Measurements from ENCODE around the gene FAM221B.

The FAM221B gene

DNA sequence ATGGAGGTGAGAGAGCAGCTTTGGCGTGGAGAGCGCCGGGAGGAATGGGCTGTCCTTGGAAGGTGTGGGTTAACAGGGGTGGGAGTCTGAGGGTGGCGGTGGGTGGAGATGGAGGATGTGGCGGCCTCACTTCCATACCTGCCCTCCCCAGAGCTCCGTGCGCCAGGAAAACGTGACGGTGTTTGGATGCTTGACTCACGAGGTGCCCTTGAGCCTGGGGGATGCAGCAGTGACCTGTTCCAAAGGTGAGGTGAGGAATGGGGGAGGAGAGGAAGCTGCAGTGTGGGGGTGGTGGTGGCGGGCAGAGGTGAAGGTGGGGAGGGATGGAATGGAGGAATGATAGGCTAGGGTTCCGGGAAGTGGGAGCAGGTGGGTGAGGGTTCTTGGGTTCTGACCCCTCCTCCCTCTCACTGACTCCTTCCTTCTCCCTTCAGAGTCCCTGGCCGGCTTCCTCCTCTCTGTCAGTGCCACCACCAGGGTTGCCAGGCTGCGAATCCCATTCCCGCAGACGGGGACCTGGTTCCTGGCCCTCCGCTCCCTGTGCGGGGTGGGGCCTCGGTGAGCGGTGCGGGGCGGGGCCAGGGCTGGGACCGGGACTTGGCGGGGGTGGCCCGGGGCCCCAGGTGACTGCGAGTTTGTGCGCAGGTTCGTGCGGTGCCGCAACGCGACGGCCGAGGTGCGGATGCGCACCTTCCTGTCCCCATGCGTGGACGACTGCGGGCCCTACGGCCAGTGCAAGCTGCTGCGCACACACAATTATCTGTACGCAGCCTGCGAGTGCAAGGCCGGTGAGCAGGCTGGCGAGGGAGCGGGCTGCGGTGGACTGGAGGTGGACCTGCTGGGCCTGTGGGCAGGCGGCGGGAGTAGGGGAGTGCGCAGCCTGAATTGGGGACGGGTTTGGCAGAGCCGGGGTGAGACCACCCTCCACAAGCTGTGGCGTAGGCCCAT is 17.6 kb upstream of the FAM221B start:
- Histone ChIP-seq H3K36me3 (peaks cover 10 to 44% (median 19%) of the 10 kb centered on the region in 3 donors), H3K27ac (no peak overlapping the region), H3K4me1 (peaks cover 0 to 42% (median 24%) of the 10 kb centered on the region in 4 donors), H3K9me3 (no peaks in the 10 kb centered on the region), H3K4me3 (no peak overlapping the region), H3K27me3 (no peaks in the 10 kb centered on the region)
- intact Hi-C loops (cut with DNase I; ENCODE audit: low total_unique reads), result no loop called here
- TF ChIP-seq, protein P1, sequence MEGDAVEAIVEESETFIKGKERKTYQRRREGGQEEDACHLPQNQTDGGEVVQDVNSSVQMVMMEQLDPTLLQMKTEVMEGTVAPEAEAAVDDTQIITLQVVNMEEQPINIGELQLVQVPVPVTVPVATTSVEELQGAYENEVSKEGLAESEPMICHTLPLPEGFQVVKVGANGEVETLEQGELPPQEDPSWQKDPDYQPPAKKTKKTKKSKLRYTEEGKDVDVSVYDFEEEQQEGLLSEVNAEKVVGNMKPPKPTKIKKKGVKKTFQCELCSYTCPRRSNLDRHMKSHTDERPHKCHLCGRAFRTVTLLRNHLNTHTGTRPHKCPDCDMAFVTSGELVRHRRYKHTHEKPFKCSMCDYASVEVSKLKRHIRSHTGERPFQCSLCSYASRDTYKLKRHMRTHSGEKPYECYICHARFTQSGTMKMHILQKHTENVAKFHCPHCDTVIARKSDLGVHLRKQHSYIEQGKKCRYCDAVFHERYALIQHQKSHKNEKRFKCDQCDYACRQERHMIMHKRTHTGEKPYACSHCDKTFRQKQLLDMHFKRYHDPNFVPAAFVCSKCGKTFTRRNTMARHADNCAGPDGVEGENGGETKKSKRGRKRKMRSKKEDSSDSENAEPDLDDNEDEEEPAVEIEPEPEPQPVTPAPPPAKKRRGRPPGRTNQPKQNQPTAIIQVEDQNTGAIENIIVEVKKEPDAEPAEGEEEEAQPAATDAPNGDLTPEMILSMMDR (IDR thresholded peaks at IDR 0.05), result no peak
- DNase-seq, result peak in 1 of 2 donors; percentile 10

DNA sequence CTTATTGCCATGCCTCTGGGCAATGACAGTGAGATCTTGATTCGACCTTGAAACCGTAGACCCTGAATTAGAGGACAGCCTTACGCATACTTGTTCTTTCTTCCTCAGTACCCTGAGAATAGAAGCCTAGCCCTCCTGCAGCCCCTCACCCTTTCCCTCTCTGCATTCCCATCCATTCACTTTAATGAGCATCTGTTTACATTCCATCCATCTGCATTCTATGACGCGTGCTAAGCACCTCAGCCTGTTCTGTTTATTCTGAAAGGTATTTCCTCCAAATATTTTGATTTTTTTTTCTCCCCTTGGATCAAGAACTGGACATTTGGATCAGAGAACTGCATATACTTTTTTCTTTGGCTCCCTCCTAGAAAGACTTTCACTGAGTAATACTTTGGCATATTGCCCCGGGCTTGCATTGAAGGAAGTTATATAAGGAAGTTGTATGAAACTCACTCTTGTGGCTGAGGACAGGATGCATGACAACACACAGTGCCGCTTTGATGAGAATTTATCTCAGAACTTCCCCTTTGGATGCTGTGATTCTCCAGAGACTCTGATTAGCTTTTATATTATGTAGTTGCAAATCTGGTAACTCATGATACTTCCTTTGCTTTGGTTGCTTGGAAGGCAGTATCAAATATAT is 16.2 kb upstream of the FAM221B start:
- TF ChIP-seq, protein P1 (IDR thresholded peaks at IDR 0.05), result no peak
- Histone ChIP-seq H3K4me1 (peaks cover 0 to 42% (median 24%) of the 10 kb centered on the region in 4 donors), H3K9me3 (no peaks in the 10 kb centered on the region), H3K27me3 (no peaks in the 10 kb centered on the region), H3K36me3 (peaks cover 10 to 47% (median 19%) of the 10 kb centered on the region in 3 donors), H3K27ac (peak overlapping the region; percentile 6 to 24), H3K4me3 (no peak overlapping the region)
- peak in 1 of 2 donors; percentile 65 for DNase-seq
- intact Hi-C loops (cut with DNase I; ENCODE audit: low total_unique reads), result no loop called here

- no peak for DNase-seq
- peaks cover 0 to 32% (median 19%) of the 10 kb centered on the region in 4 donors for H3K4me1 ChIP-seq
- no peak overlapping the region for H3K27ac ChIP-seq
- TF ChIP-seq, protein P1 (IDR thresholded peaks at IDR 0.05), result no peak
- H3K27me3 ChIP-seq, result no peaks in the 10 kb centered on the region
- intact Hi-C loops (cut with DNase I; ENCODE audit: low total_unique reads), result no loop called here
- H3K9me3 ChIP-seq, result no peaks in the 10 kb centered on the region
- H3K4me3 ChIP-seq, result no peak overlapping the region
- peaks cover 10 to 29% (median 19%) of the 10 kb centered on the region in 3 donors for H3K36me3 ChIP-seq
These were observed 14.3 kb upstream of the FAM221B start for GRCh38 chr9:35842795-35843194.

- H3K4me1 ChIP-seq, result peaks cover 0 to 26% (median 17%) of the 10 kb centered on the region in 4 donors
- no peak overlapping the region for H3K27ac ChIP-seq
- intact Hi-C loops (cut with DNase I; ENCODE audit: low total_unique reads), result no loop called here
- H3K9me3 ChIP-seq, result no peaks in the 10 kb centered on the region
- H3K27me3 ChIP-seq, result no peaks in the 10 kb centered on the region
- no peak overlapping the region for H3K4me3 ChIP-seq
- DNase-seq, result no peak
- H3K36me3 ChIP-seq, result peaks cover 8 to 23% (median 17%) of the 10 kb centered on the region in 3 donors
- TF ChIP-seq, protein P1 (IDR thresholded peaks at IDR 0.05), result no peak
These were observed 13.7 kb upstream of the FAM221B start for GRCh38 chr9:35842020-35842745.

- DNase-seq, result no peak
- TF ChIP-seq, protein P1 (IDR thresholded peaks at IDR 0.05), result no peak
- Histone ChIP-seq H3K27ac (no peak overlapping the region), H3K4me3 (no peak overlapping the region), H3K27me3 (no peaks in the 10 kb centered on the region), H3K4me1 (peaks cover 0 to 23% (median 16%) of the 10 kb centered on the region in 4 donors), H3K9me3 (no peaks in the 10 kb centered on the region), H3K36me3 (peaks cover 1 to 17% (median 11%) of the 10 kb centered on the region in 3 donors)
- intact Hi-C loops (cut with DNase I; ENCODE audit: low total_unique reads), result no loop called here
These were observed 13.0 kb upstream of the FAM221B start for GRCh38 chr9:35841645-35841900.

All from tibial artery (tissue), 4 donors.